Gastrocnemius medialis (tissue), 4 donors: ENCODE results near the gene ORM1. TPM values are rescaled to one million over a fixed set of nuclear protein-coding genes. Genes with fewer than 3 reads are reported as not detected.

Source experiments
- ATAC-seq, 2 donors: fragments of 150-250 bp; one replicate each; pipeline ENCODE4 v1.9.1; 2016
- DNase-seq, 2 donors: peaks; one replicate each; pipeline ENCODE4 v3.0.0-alpha.2; 2019
- H3K27ac ChIP-seq, 4 donors: fragments of 200-600 bp; sonication (generic); 1 replicate in 1 of 4; 2 replicates in 3 of 4; pipeline ENCODE4 v1.5.1; 2016 to 2018; ENCODE audit warnings: mild to moderate bottlenecking in 2 of 4, moderate library complexity in 1 of 4
- H3K27me3 ChIP-seq, 3 donors: fragments of 200-600 bp; sonication (generic) in 2 of 3; 1 replicate in 1 of 3; 2 replicates in 2 of 3; pipeline versions ENCODE4 v1.5.1 to v1.6.0; 2016 to 2019; ENCODE audit warnings: mild to moderate bottlenecking in 1 of 3, moderate library complexity in 1 of 3
- H3K36me3 ChIP-seq, 2 donors: fragments of 200-600 bp; sonication (generic) in 1 of 2; one replicate each; pipeline ENCODE4 v1.5.1; 2017 to 2018
- H3K4me1 ChIP-seq, 2 donors: fragments of 200-600 bp; sonication (generic) in 1 of 2; one replicate each; pipeline ENCODE4 v1.5.1; 2016 to 2017; ENCODE audit warnings: mild to moderate bottlenecking in 2 of 2
- H3K4me3 ChIP-seq, 4 donors: fragments of 200-600 bp; sonication (generic) in 3 of 4; 1 replicate in 1 of 4; 2 replicates in 3 of 4; pipeline ENCODE4 v1.5.1; 2016 to 2019; ENCODE audit warnings: mild to moderate bottlenecking in 2 of 4
- H3K9me3 ChIP-seq, 3 donors: fragments of 200-600 bp; sonication (generic) in 2 of 3; 1 replicate in 1 of 3; 2 replicates in 2 of 3; pipeline ENCODE4 v1.5.1; 2016 to 2019
- CTCF ChIP-seq, 5 experiments: fragments of 450-650 bp in 3 of 5; fragments of 200-600 bp in 2 of 5; sonication (generic) in 2 of 5; IDR thresholded peaks in 4 of 5; conservative IDR thresholded peaks in 1 of 5; 1 replicate in 4 of 5; 2 replicates in 1 of 5; pipeline ENCODE4 v1.5.1; 2016 to 2019; ENCODE audit warnings: antibody characterized with exemption in 5 of 5, mild to moderate bottlenecking in 3 of 5, moderate library complexity in 3 of 5
- POLR2A ChIP-seq, 2 donors: fragments of 450-650 bp; IDR thresholded peaks; one replicate each; pipeline ENCODE4 v1.6.1; 2017; ENCODE audit warnings: antibody characterized with exemption in 2 of 2, mild to moderate bottlenecking in 2 of 2, moderate library complexity in 2 of 2
- in situ Hi-C, 4 donors: fragments of 200-750 bp; cut with MboI; loops; one replicate each; pipeline versions ENCODE4 v1.15.0 to v1.8.0; 2017; ENCODE audit warnings: low sequenced_read_pairs in 4 of 4
- intact Hi-C: fragments of 100-400 bp; cut with DNase I; formaldehyde crosslinking; loops from one replicate; pipeline ENCODE4 v1.15.1; 2023; ENCODE audit warnings: low total_unique reads
- total RNA-seq, 4 donors: library from RNA; depleted of rRNA; stranded (reverse); fragments of >200 nt; gene quantifications; one replicate each; pipeline versions ENCODE4 v1.1.0 to v1.2.3, GENCODE V29; 2016

ORM1 gene
- total RNA-seq, 4 donors from 2014 or later, result 33.5 to 92.8 TPM; not detected in 2

GRCh38 chr9:114362394-114362793 lies 39.5 kb downstream of the ORM1 start:
- no peaks in the 10 kb centered on the region for H3K27me3 ChIP-seq
- no peak for DNase-seq
- no peaks in the 10 kb centered on the region for H3K36me3 ChIP-seq
- intact Hi-C loops, result no loop called here
- no peaks in the 10 kb centered on the region for H3K9me3 ChIP-seq
- no peak overlapping the region for H3K4me3 ChIP-seq
- H3K4me1 ChIP-seq, result no peaks in the 10 kb centered on the region
- in situ Hi-C loops, result no loop called here
- ATAC-seq, result no peak
- TF ChIP-seq CTCF (IDR thresholded peaks at IDR 0.05 in 4 of 5, conservative IDR thresholded peaks at IDR 0.05 in 1 of 5), result no peak
- H3K27ac ChIP-seq, result no peak overlapping the region

GRCh38 chr9:114363424-114363823 lies 40.5 kb downstream of the ORM1 start:
- TF ChIP-seq CTCF (IDR thresholded peaks at IDR 0.05 in 4 of 5, conservative IDR thresholded peaks at IDR 0.05 in 1 of 5), result no peak
- no peak for TF ChIP-seq POLR2A (IDR thresholded peaks at IDR 0.05)
- in situ Hi-C loops, result no loop called here
- no peaks in the 10 kb centered on the region for H3K27me3 ChIP-seq
- intact Hi-C loops, result no loop called here
- H3K9me3 ChIP-seq, result no peaks in the 10 kb centered on the region
- H3K27ac ChIP-seq, result peak overlapping the region in 1 of 4 donors; percentile 36
- no peak overlapping the region for H3K4me3 ChIP-seq
- no peaks in the 10 kb centered on the region for H3K36me3 ChIP-seq
- DNase-seq (no peak), ATAC-seq (no peak)
- no peaks in the 10 kb centered on the region for H3K4me1 ChIP-seq

GRCh38 chr9:114364134-114365041 lies 41.5 kb downstream of the ORM1 start:
- Histone ChIP-seq H3K36me3 (no peaks in the 10 kb centered on the region), H3K27ac (peak overlapping the region in 3 of 4 donors; percentile 21 to 36 (median 21)), H3K27me3 (no peaks in the 10 kb centered on the region), H3K4me1 (no peaks in the 10 kb centered on the region), H3K4me3 (no peak overlapping the region), H3K9me3 (no peaks in the 10 kb centered on the region)
- TF ChIP-seq CTCF (IDR thresholded peaks at IDR 0.05 in 4 of 5, conservative IDR thresholded peaks at IDR 0.05 in 1 of 5), result no peak
- TF ChIP-seq POLR2A (IDR thresholded peaks at IDR 0.05), result no peak
- DNase-seq, result no peak
- ATAC-seq, result peak; percentile 66 to 73
- intact Hi-C loops (no loop called here), in situ Hi-C loops (no loop called here)

GRCh38 chr9:114365194-114365593 lies 42.3 kb downstream of the ORM1 start:
- Histone ChIP-seq H3K36me3 (no peaks in the 10 kb centered on the region), H3K27ac (no peak overlapping the region), H3K9me3 (no peaks in the 10 kb centered on the region), H3K27me3 (no peaks in the 10 kb centered on the region), H3K4me3 (no peak overlapping the region), H3K4me1 (no peaks in the 10 kb centered on the region)
- in situ Hi-C loops (no loop called here), intact Hi-C loops (no loop called here)
- ATAC-seq (no peak), DNase-seq (no peak)
- TF ChIP-seq CTCF (IDR thresholded peaks at IDR 0.05 in 4 of 5, conservative IDR thresholded peaks at IDR 0.05 in 1 of 5), result no peak
- TF ChIP-seq POLR2A (IDR thresholded peaks at IDR 0.05), result no peak
